Hepatocyte (in vitro differentiated cells): Measurements from ENCODE around the gene LIPC. TPM values are rescaled to one million over a fixed set of nuclear protein-coding genes. Genes with fewer than 3 reads are reported as not detected.

ENCODE experiments used
- DNase-seq: peaks from one replicate; pipeline ENCODE4 v3.0.0-alpha.2; 2016; ENCODE audit warnings: low spot score
- H2AFZ ChIP-seq: fragments of 200-600 bp; sonication (generic); 2 replicates; pipeline ENCODE4 v1.6.0; 2016; ENCODE audit warnings: antibody characterized with exemption, mild to moderate bottlenecking
- H3K27ac ChIP-seq: fragments of 200-600 bp; sonication (generic); 2 replicates; pipeline ENCODE4 v1.5.1; 2016; ENCODE audit warnings: mild to moderate bottlenecking
- H3K27me3 ChIP-seq: fragments of 200-600 bp; sonication (generic); 2 replicates; pipeline ENCODE4 v1.6.1; 2016
- H3K36me3 ChIP-seq: fragments of 200-600 bp; sonication (generic); replicated peaks from 2 replicates; pipeline ENCODE4 v1.5.1; 2016; ENCODE audit warnings: low read depth; ENCODE audit not compliant: insufficient read depth
- H3K4me1 ChIP-seq: fragments of 200-600 bp; sonication (generic); 2 replicates; pipeline ENCODE4 v1.5.1; 2016; ENCODE audit warnings: mild to moderate bottlenecking, moderate library complexity; ENCODE audit not compliant: insufficient read depth
- H3K4me2 ChIP-seq: fragments of 200-600 bp; sonication (generic); 2 replicates; pipeline ENCODE4 v1.6.0; 2016
- H3K4me3 ChIP-seq: fragments of 200-600 bp; sonication (generic); 2 replicates; pipeline ENCODE4 v1.5.1; 2016; ENCODE audit warnings: mild to moderate bottlenecking
- H3K79me2 ChIP-seq: fragments of 200-600 bp; sonication (generic); 2 replicates; pipeline ENCODE4 v1.6.0; 2017; ENCODE audit warnings: mild to moderate bottlenecking
- H3K9me2 ChIP-seq: fragments of 200-600 bp; sonication (generic); replicated peaks from 2 replicates; pipeline ENCODE4 v1.6.0; 2017; ENCODE audit warnings: mild to moderate bottlenecking; ENCODE audit not compliant: insufficient read depth
- H3K9me3 ChIP-seq: fragments of 200-600 bp; sonication (generic); 2 replicates; pipeline ENCODE4 v1.5.1; 2016; ENCODE audit warnings: low read depth, mild to moderate bottlenecking
- H4K20me1 ChIP-seq: fragments of 200-600 bp; sonication (generic); 2 replicates; pipeline ENCODE4 v1.6.0; 2016; ENCODE audit warnings: mild to moderate bottlenecking; ENCODE audit not compliant: insufficient read depth, poor library complexity, severe bottlenecking
- EZH2 ChIP-seq: fragments of 200-600 bp; sonication (generic); IDR thresholded peaks from 2 replicates; pipeline ENCODE4 v1.6.1; 2016; ENCODE audit warnings: antibody characterized with exemption, mild to moderate bottlenecking, borderline replicate concordance
- EZH2phosphoT487 ChIP-seq: fragments of 200-600 bp; sonication (generic); IDR thresholded peaks from one replicate; pipeline ENCODE4 v1.6.1; 2018; ENCODE audit warnings: antibody characterized with exemption, mild to moderate bottlenecking, low read depth, moderate library complexity; ENCODE audit not compliant: unreplicated experiment, severe bottlenecking
- WGBS: methylation state at CpG from one replicate; pipeline ENCODE4 v1.1.6; 2016; ENCODE audit warnings: low lambda C conversion rate; ENCODE audit errors: missing lambda C conversion rate; 5-methylcytosine and 5-hydroxymethylcytosine counted together
- polyA plus RNA-seq: library from polyadenylated mRNA; unstranded; fragments of >200 nt; fragmentation: Nextera tagmentation; extraction: Ambion mirVana; gene quantifications from 2 replicates; pipeline ENCODE4 v1.2.1, GENCODE V29; 2016
- total RNA-seq: library from RNA; depleted of rRNA; stranded (reverse); fragments of >200 nt; gene quantifications from 2 replicates; pipeline ENCODE4 v1.2.3, GENCODE V29; 2014
- TF ChIP-seq, protein P1 (sequence below): fragments of 200-600 bp; sonication (generic); IDR thresholded peaks from 2 replicates; pipeline ENCODE4 v1.5.1; 2016; ENCODE audit warnings: antibody characterized with exemption, mild to moderate bottlenecking; ENCODE audit not compliant: poor library complexity

Gene LIPC
- total and polyA plus RNA-seq, 2 experiments from 2014 or later, result 37.0 to 64.8 TPM

GRCh38 chr15:58425834-58426233 is 6.0 kb upstream of the LIPC start:
- Histone ChIP-seq H3K4me3 (no peak overlapping the region), H3K9me2 (no peaks in the 10 kb centered on the region), H3K27me3 (no peaks in the 10 kb centered on the region), H3K27ac (peak overlapping the region; percentile 33), H4K20me1 (no peaks in the 10 kb centered on the region), H3K9me3 (no peaks in the 10 kb centered on the region), H3K79me2 (no peaks in the 10 kb centered on the region), H2AFZ (no peak overlapping the region), H3K4me2 (no peak overlapping the region), H3K36me3 (no peaks in the 10 kb centered on the region), H3K4me1 (peaks cover 12% of the 10 kb centered on the region)
- TF ChIP-seq, protein P1, sequence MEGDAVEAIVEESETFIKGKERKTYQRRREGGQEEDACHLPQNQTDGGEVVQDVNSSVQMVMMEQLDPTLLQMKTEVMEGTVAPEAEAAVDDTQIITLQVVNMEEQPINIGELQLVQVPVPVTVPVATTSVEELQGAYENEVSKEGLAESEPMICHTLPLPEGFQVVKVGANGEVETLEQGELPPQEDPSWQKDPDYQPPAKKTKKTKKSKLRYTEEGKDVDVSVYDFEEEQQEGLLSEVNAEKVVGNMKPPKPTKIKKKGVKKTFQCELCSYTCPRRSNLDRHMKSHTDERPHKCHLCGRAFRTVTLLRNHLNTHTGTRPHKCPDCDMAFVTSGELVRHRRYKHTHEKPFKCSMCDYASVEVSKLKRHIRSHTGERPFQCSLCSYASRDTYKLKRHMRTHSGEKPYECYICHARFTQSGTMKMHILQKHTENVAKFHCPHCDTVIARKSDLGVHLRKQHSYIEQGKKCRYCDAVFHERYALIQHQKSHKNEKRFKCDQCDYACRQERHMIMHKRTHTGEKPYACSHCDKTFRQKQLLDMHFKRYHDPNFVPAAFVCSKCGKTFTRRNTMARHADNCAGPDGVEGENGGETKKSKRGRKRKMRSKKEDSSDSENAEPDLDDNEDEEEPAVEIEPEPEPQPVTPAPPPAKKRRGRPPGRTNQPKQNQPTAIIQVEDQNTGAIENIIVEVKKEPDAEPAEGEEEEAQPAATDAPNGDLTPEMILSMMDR, result no peak
- TF ChIP-seq EZH2 (no peak), EZH2phosphoT487 (no peak)
- DNase-seq, result no peak
- WGBS, result 18% methylated on average over 1 of the region's 1 CpG

- H3K36me3 ChIP-seq, result no peaks in the 10 kb centered on the region
- WGBS, result 93% methylated on average over 1 of the region's 1 CpG
Observed at GRCh38 chr15:58426501-58426900, 5.3 kb upstream of the LIPC start.

DNA sequence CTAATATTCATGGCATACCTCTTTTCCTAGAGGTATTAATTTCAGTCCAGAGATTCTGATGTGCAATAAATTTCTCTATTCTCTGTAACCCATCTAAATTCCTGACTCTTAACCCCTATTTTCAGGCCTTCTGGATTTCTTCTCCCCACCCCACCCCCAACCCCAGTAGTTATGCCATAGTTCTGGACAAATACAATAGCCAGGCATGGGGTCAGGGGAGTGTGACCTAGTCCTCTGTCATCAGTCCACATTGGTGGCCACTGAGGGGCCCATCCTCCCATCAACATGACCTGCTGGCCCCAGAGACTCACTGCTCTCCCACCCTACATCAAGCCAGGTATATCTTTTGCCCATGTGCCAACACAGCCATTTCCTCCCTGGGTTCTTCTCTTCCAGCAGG is 3.8 kb upstream of the LIPC start:
- no peak overlapping the region for H3K4me3 ChIP-seq
- H3K36me3 ChIP-seq, result no peaks in the 10 kb centered on the region
- no peak overlapping the region for H3K27ac ChIP-seq
- H3K27me3 ChIP-seq, result no peaks in the 10 kb centered on the region
- H3K4me1 ChIP-seq, result peaks cover 21% of the 10 kb centered on the region
- no peaks in the 10 kb centered on the region for H3K9me3 ChIP-seq
- no peaks in the 10 kb centered on the region for H4K20me1 ChIP-seq
- no peak for DNase-seq
- H2AFZ ChIP-seq, result no peak overlapping the region
- no peaks in the 10 kb centered on the region for H3K9me2 ChIP-seq
- no peak overlapping the region for H3K4me2 ChIP-seq
- H3K79me2 ChIP-seq, result no peaks in the 10 kb centered on the region
- TF ChIP-seq, protein P1, result no peak
- TF ChIP-seq EZH2phosphoT487, result no peak
- no peak for TF ChIP-seq EZH2

More at GRCh38 chr15:58426501-58426900, 5.3 kb upstream of the LIPC start:
- H3K27me3 ChIP-seq, result no peaks in the 10 kb centered on the region
- H3K9me3 ChIP-seq, result no peaks in the 10 kb centered on the region
- DNase-seq, result no peak
- no peak overlapping the region for H2AFZ ChIP-seq
- no peak overlapping the region for H3K4me3 ChIP-seq
- H4K20me1 ChIP-seq, result no peaks in the 10 kb centered on the region
- TF ChIP-seq EZH2 (no peak), EZH2phosphoT487 (no peak)
- TF ChIP-seq, protein P1, result no peak
- H3K27ac ChIP-seq, result no peak overlapping the region
- no peak overlapping the region for H3K4me2 ChIP-seq
- peaks cover 14% of the 10 kb centered on the region for H3K4me1 ChIP-seq
- no peaks in the 10 kb centered on the region for H3K9me2 ChIP-seq
- no peaks in the 10 kb centered on the region for H3K79me2 ChIP-seq

DNA sequence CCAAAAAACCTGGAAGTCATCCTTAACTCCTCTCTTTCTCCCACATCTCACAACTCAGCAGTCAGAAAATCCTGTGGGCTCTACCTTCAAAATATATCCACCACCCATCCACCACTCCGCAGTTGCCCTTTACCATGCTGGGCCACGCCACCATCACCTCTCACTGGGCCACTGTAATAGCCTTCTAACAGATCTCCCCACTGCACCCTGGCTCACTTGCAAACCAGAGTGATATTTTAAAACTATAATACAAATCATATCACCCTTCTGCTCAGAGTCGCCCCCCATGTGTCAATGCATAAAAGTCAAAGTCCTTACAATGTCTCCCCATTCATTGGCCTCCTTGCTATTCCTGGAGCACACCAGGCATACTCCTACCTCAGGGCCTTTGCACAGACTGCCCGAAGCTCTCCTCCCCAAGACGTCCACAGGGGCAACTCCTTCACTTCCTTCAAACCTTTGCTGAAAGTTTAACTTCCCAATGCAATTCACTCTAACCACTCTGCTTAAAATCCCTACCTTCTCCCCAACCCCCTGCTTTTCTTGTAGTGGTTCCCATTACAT is 1.5 kb upstream of the LIPC start:
- no peaks in the 10 kb centered on the region for H3K36me3 ChIP-seq
- no peaks in the 10 kb centered on the region for H3K79me2 ChIP-seq
- H3K4me3 ChIP-seq, result no peak overlapping the region
- no peaks in the 10 kb centered on the region for H4K20me1 ChIP-seq
- H3K27ac ChIP-seq, result no peak overlapping the region
- no peak overlapping the region for H3K4me2 ChIP-seq
- no peaks in the 10 kb centered on the region for H3K9me2 ChIP-seq
- TF ChIP-seq, protein P1, result no peak
- no peak for TF ChIP-seq EZH2phosphoT487
- no peak for TF ChIP-seq EZH2
- H2AFZ ChIP-seq, result no peak overlapping the region
- WGBS, result 98% methylated on average over 5 of the region's 5 CpGs
- peaks cover 19% of the 10 kb centered on the region for H3K4me1 ChIP-seq
- no peaks in the 10 kb centered on the region for H3K9me3 ChIP-seq
- no peaks in the 10 kb centered on the region for H3K27me3 ChIP-seq
- DNase-seq, result no peak
